Trophoblast cell (in vitro differentiated cells and primary cell): ENCODE data around the gene SBF2.

Experiments used
- DNase-seq, 2 donors: peaks; one replicate each; pipeline ENCODE4 v3.0.0-alpha.2; 2016
- H2AFZ ChIP-seq: 2 replicates; pipeline ENCODE4 v1.6.1; 2013; ENCODE audit warnings: low read length, moderate library complexity, mild to moderate bottlenecking; ENCODE audit not compliant: insufficient read depth, poor library complexity
- H2AK5ac ChIP-seq: 2 replicates; pipeline ENCODE4 v1.6.1; 2013; ENCODE audit warnings: mild to moderate bottlenecking, low read length
- H2BK120ac ChIP-seq: 2 replicates; pipeline ENCODE4 v1.6.1; 2013; ENCODE audit warnings: low read length, mild to moderate bottlenecking, moderate library complexity; ENCODE audit not compliant: insufficient read depth, poor library complexity
- H2BK12ac ChIP-seq: 2 replicates; pipeline ENCODE4 v1.6.1; 2013; ENCODE audit warnings: mild to moderate bottlenecking, low read length, moderate library complexity
- H2BK5ac ChIP-seq: 2 replicates; pipeline ENCODE4 v1.6.1; 2013; ENCODE audit warnings: low read length, low read depth, moderate library complexity, mild to moderate bottlenecking; ENCODE audit not compliant: poor library complexity
- H3K14ac ChIP-seq: 2 replicates; pipeline ENCODE4 v1.6.1; 2013; ENCODE audit warnings: mild to moderate bottlenecking, low read length
- H3K18ac ChIP-seq: 2 replicates; pipeline ENCODE4 v1.6.1; 2013; ENCODE audit warnings: mild to moderate bottlenecking, low read length
- H3K23ac ChIP-seq: 2 replicates; pipeline ENCODE4 v1.6.1; 2013; ENCODE audit warnings: low read length
- H3K27ac ChIP-seq: 2 replicates; pipeline ENCODE4 v1.5.1; 2013; ENCODE audit warnings: low read depth, mild to moderate bottlenecking, inconsistent platforms, low read length, moderate library complexity
- H3K27me3 ChIP-seq: 2 replicates; pipeline ENCODE4 v1.6.1; 2013; ENCODE audit warnings: inconsistent platforms, mild to moderate bottlenecking, low read length, moderate library complexity; ENCODE audit not compliant: insufficient read depth
- H3K36me3 ChIP-seq, 2 experiments: 1 replicate in 1 of 2; 2 replicates in 1 of 2; pipeline ENCODE4 v1.6.1; 2013; ENCODE audit warnings: low read length in 2 of 2, mild to moderate bottlenecking in 2 of 2, moderate library complexity in 1 of 2; ENCODE audit not compliant: insufficient read depth in 2 of 2, control insufficient read depth in 1 of 2
- H3K4ac ChIP-seq: 2 replicates; pipeline ENCODE4 v1.6.1; 2013; ENCODE audit warnings: low read depth, mild to moderate bottlenecking, low read length, moderate library complexity
- H3K4me1 ChIP-seq, 2 experiments: 1 replicate in 1 of 2; 2 replicates in 1 of 2; pipeline ENCODE4 v1.6.1; 2013; ENCODE audit warnings: low read length in 2 of 2, mild to moderate bottlenecking in 2 of 2, moderate library complexity in 1 of 2; ENCODE audit not compliant: insufficient read depth in 2 of 2, control insufficient read depth in 1 of 2
- H3K4me2 ChIP-seq: 2 replicates; pipeline ENCODE4 v1.6.1; 2013; ENCODE audit warnings: inconsistent platforms, mild to moderate bottlenecking, low read length, moderate library complexity
- H3K4me3 ChIP-seq: 2 replicates; pipeline ENCODE4 v1.5.1; 2013; ENCODE audit warnings: mild to moderate bottlenecking, low read depth, low read length, inconsistent platforms
- H3K79me1 ChIP-seq: one replicate; pipeline ENCODE4 v1.6.1; 2013; ENCODE audit warnings: low read length
- H3K79me2 ChIP-seq: 2 replicates; pipeline ENCODE4 v1.6.1; 2013; ENCODE audit warnings: low read length, mild to moderate bottlenecking; ENCODE audit not compliant: control insufficient read depth, insufficient read depth, poor library complexity
- H3K9ac ChIP-seq: 2 replicates; pipeline ENCODE4 v1.6.1; 2013; ENCODE audit warnings: mild to moderate bottlenecking, low read length
- H3K9me3 ChIP-seq: 2 replicates; pipeline ENCODE4 v1.6.1; 2013; ENCODE audit warnings: low read depth, mild to moderate bottlenecking, control low read depth, inconsistent platforms, low read length; ENCODE audit not compliant: insufficient read depth
- H4K12ac ChIP-seq: 2 replicates; pipeline ENCODE4 v1.6.1; 2013; ENCODE audit warnings: low read depth, mild to moderate bottlenecking, low read length, moderate library complexity
- H4K8ac ChIP-seq: 2 replicates; pipeline ENCODE4 v1.6.1; 2013; ENCODE audit warnings: low read depth, mild to moderate bottlenecking, low read length, moderate library complexity
- H4K91ac ChIP-seq: one replicate; pipeline ENCODE4 v1.6.1; 2013; ENCODE audit warnings: low read depth, mild to moderate bottlenecking, low read length, moderate library complexity
- WGBS: extraction: QIAGEN DNeasy Blood & Tissue Kit; methylation state at CpG from one replicate; pipeline ENCODE4 v1.1.7; 2013; ENCODE audit warnings: missing lambda C conversion rate; ENCODE audit not compliant: insufficient read length, insufficient coverage; ENCODE audit errors: extremely low coverage; 5-methylcytosine and 5-hydroxymethylcytosine counted together

The SBF2 gene

DNA sequence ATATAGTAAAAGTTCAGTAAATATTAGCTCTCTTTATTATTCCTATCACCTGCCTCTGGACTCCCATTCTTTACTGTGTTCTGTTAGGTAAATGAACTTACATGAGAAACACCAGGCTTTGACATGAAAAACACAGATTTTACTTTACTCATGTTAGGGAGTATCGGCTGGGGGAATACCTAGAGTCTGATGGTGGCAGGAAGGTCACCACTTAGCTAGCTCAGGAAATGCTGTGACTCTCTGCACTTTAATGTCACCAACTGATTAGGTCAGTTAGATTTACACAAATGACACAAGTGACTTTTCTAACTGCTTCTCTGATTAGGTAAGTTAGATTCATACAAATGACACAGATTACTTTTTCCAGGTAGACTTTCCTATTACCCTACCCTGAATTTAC lies 405.1 kb downstream of the SBF2 start:
- Histone ChIP-seq H3K18ac (no peak overlapping the region), H3K9ac (no peak overlapping the region), H4K12ac (no peak overlapping the region), H4K91ac (no peak overlapping the region), H3K4me1 (no peaks in the 10 kb centered on the region), H2BK12ac (no peak overlapping the region), H4K8ac (no peak overlapping the region), H2BK120ac (no peak overlapping the region), H3K4ac (no peak overlapping the region), H3K36me3 (no peaks in the 10 kb centered on the region), H3K14ac (no peak overlapping the region), H3K9me3 (no peaks in the 10 kb centered on the region), H2AFZ (no peak overlapping the region), H3K79me2 (no peaks in the 10 kb centered on the region), H3K4me2 (no peak overlapping the region), H3K23ac (no peak overlapping the region), H3K27me3 (no peaks in the 10 kb centered on the region), H3K27ac (no peak overlapping the region), H2BK5ac (no peak overlapping the region), H2AK5ac (no peak overlapping the region), H3K4me3 (no peak overlapping the region), H3K79me1 (no peaks in the 10 kb centered on the region)
- no peak for DNase-seq
- no CpG with 5 or more reads among the region's 1 CpG for WGBS

DNA sequence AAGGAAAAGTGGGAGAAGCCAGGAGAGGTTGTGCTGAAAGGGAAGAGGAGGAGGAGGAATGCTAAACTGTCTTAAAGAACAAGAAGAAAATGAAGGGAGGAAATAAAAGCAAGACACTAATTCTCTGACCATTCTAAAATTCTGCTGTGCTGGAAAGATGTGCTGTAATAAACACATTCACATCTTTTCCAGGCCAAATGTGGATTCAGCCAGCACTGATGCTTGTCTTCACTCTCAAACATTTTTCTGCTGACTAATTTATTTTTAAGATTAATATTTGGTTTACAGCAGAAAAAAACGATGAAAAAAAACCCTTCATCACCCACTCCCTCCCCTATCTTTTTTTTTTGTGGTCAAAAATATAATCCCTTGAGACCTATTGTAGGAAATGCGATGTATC lies 406.5 kb downstream of the SBF2 start:
- no peaks in the 10 kb centered on the region for H3K27me3 ChIP-seq
- no peak for DNase-seq
- no peaks in the 10 kb centered on the region for H3K79me2 ChIP-seq
- H3K79me1 ChIP-seq, result no peaks in the 10 kb centered on the region
- H2AFZ ChIP-seq, result no peak overlapping the region
- no peaks in the 10 kb centered on the region for H3K36me3 ChIP-seq
- H4K8ac ChIP-seq, result no peak overlapping the region
- no peak overlapping the region for H3K4me2 ChIP-seq
- no peak overlapping the region for H3K9ac ChIP-seq
- no CpG with 5 or more reads among the region's 2 CpGs for WGBS
- H3K4me3 ChIP-seq, result no peak overlapping the region
- no peak overlapping the region for H2BK12ac ChIP-seq
- H3K23ac ChIP-seq, result no peak overlapping the region
- H2BK5ac ChIP-seq, result no peak overlapping the region
- no peak overlapping the region for H2BK120ac ChIP-seq
- H2AK5ac ChIP-seq, result no peak overlapping the region
- H3K9me3 ChIP-seq, result no peaks in the 10 kb centered on the region
- no peaks in the 10 kb centered on the region for H3K4me1 ChIP-seq
- no peak overlapping the region for H3K27ac ChIP-seq
- H4K91ac ChIP-seq, result no peak overlapping the region
- no peak overlapping the region for H3K14ac ChIP-seq
- H3K4ac ChIP-seq, result no peak overlapping the region
- no peak overlapping the region for H3K18ac ChIP-seq
- no peak overlapping the region for H4K12ac ChIP-seq

DNA sequence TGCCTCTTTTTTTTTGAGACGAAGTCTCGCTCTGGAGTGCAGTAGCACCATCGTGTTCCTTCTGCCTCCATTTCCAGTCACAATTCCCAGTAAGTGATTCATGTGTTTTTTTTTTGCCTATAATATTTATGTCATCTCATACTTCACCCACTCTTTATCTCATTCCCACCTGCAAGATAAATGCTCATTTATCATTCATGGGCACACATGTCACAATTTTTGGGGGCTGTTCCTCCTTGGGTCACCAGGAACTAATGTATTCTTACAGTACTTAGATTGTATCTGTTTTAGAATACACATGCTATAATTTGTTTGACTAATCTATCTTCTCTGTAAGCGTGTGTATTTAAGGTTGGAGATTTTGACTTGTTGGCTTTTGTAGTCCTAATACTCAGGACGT lies 407.4 kb downstream of the SBF2 start:
- H2BK12ac ChIP-seq, result no peak overlapping the region
- no peak overlapping the region for H3K4ac ChIP-seq
- H3K18ac ChIP-seq, result no peak overlapping the region
- H3K23ac ChIP-seq, result no peak overlapping the region
- H3K9me3 ChIP-seq, result no peaks in the 10 kb centered on the region
- no peak overlapping the region for H3K4me3 ChIP-seq
- H4K91ac ChIP-seq, result no peak overlapping the region
- H4K8ac ChIP-seq, result no peak overlapping the region
- no peak overlapping the region for H4K12ac ChIP-seq
- H3K4me2 ChIP-seq, result no peak overlapping the region
- no peaks in the 10 kb centered on the region for H3K27me3 ChIP-seq
- no peaks in the 10 kb centered on the region for H3K79me1 ChIP-seq
- H2BK120ac ChIP-seq, result no peak overlapping the region
- no peak overlapping the region for H3K9ac ChIP-seq
- H2BK5ac ChIP-seq, result no peak overlapping the region
- H3K14ac ChIP-seq, result no peak overlapping the region
- no peak overlapping the region for H2AFZ ChIP-seq
- DNase-seq, result no peak
- no peak overlapping the region for H2AK5ac ChIP-seq
- H3K36me3 ChIP-seq, result no peaks in the 10 kb centered on the region
- no peaks in the 10 kb centered on the region for H3K79me2 ChIP-seq
- H3K27ac ChIP-seq, result no peak overlapping the region
- peaks cover 0 to 2% of the 10 kb centered on the region in 2 experiments for H3K4me1 ChIP-seq
- no CpG with 5 or more reads among the region's 5 CpGs for WGBS

DNA sequence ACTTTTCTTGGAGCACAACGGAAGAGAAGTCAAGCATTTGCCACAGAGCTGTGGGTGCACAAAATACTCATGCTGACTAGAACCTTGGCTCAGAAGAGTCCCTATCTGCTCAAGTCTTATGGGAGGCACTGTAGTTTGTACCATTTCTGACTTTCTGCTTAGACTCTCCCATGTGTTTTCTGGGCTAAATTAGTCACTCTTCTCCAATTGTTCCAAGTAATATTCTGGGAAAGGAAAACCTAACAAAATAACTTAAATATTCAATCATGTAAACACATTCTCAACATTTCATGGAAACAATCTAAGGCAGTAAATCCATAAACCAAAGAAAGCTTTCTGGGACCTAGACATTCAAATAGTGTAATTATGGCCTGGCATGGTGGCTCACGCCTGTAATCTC lies 409.4 kb downstream of the SBF2 start:
- no peak overlapping the region for H2BK120ac ChIP-seq
- H2BK5ac ChIP-seq, result no peak overlapping the region
- H3K4me1 ChIP-seq, result peaks cover 0 to 2% of the 10 kb centered on the region in 2 experiments
- no CpG with 5 or more reads among the region's 2 CpGs for WGBS
- H3K18ac ChIP-seq, result no peak overlapping the region
- H3K27me3 ChIP-seq, result no peaks in the 10 kb centered on the region
- no peaks in the 10 kb centered on the region for H3K79me1 ChIP-seq
- no peaks in the 10 kb centered on the region for H3K9me3 ChIP-seq
- no peak overlapping the region for H3K27ac ChIP-seq
- no peak overlapping the region for H2AFZ ChIP-seq
- H3K79me2 ChIP-seq, result no peaks in the 10 kb centered on the region
- H4K12ac ChIP-seq, result no peak overlapping the region
- no peaks in the 10 kb centered on the region for H3K36me3 ChIP-seq
- no peak overlapping the region for H3K23ac ChIP-seq
- no peak overlapping the region for H3K4ac ChIP-seq
- no peak for DNase-seq
- no peak overlapping the region for H3K14ac ChIP-seq
- no peak overlapping the region for H4K91ac ChIP-seq
- H2BK12ac ChIP-seq, result no peak overlapping the region
- no peak overlapping the region for H3K4me3 ChIP-seq
- no peak overlapping the region for H4K8ac ChIP-seq
- H2AK5ac ChIP-seq, result no peak overlapping the region
- H3K9ac ChIP-seq, result no peak overlapping the region
- H3K4me2 ChIP-seq, result no peak overlapping the region
